Endothelial cell of umbilical vein (primary cell): ENCODE measurements around the gene SLC5A4.
"Not testable (repeated sequence)": the region's sequence is repeated elsewhere in the genome, so short reads cannot be mapped to it uniquely, and the experiment has no call there.

Experiments used
- CTCF ChIP-seq, 2 donors: IDR thresholded peaks; 1 replicate in 1 of 2; 2 replicates in 1 of 2; pipeline ENCODE4 v1.5.1; 2011; ENCODE audit warnings: low read length in 2 of 2, mild to moderate bottlenecking in 2 of 2, moderate library complexity in 2 of 2, control low read depth in 1 of 2, inconsistent platforms in 1 of 2, low read depth in 1 of 2; ENCODE audit not compliant: insufficient read depth in 1 of 2; ENCODE audit errors: extremely low read depth in 1 of 2
- EZH2 ChIP-seq: IDR thresholded peaks from 2 replicates; pipeline ENCODE4 v1.6.1; 2012; ENCODE audit warnings: borderline replicate concordance, low read depth, mild to moderate bottlenecking, moderate library complexity, low read length, inconsistent platforms; ENCODE audit not compliant: severe bottlenecking
- FOS ChIP-seq: IDR thresholded peaks from 2 replicates; pipeline ENCODE4 v1.6.1; 2011; ENCODE audit warnings: mild to moderate bottlenecking, low read length, moderate library complexity, borderline replicate concordance; ENCODE audit not compliant: insufficient read depth
- GATA2 ChIP-seq: IDR thresholded peaks from 2 replicates; pipeline ENCODE4 v1.7.0; 2011; ENCODE audit warnings: low read depth, mild to moderate bottlenecking, moderate library complexity, mixed read lengths, low read length; ENCODE audit not compliant: insufficient read length, insufficient read depth
- MYC ChIP-seq: IDR thresholded peaks from one replicate; pipeline ENCODE4 v1.6.1; 2011; ENCODE audit warnings: mild to moderate bottlenecking, low read depth, low read length
- POLR2A ChIP-seq: IDR thresholded peaks from 2 replicates; pipeline ENCODE4 v1.6.1; 2012; ENCODE audit warnings: low read depth, mild to moderate bottlenecking, control low read depth, low read length
- POLR2AphosphoS5 ChIP-seq: IDR thresholded peaks from 2 replicates; pipeline ENCODE4 v1.6.1; 2012; ENCODE audit warnings: low read depth, mild to moderate bottlenecking, control low read depth, low read length, moderate library complexity; ENCODE audit not compliant: insufficient read depth
- TF ChIP-seq, protein P1 (sequence below): IDR thresholded peaks from 2 replicates; pipeline ENCODE4 v1.6.1; 2011; ENCODE audit not compliant: insufficient read depth, insufficient read length

GRCh38 chr22:32191021-32191420, 64.1 kb downstream of the SLC5A4 start:
- TF ChIP-seq CTCF (IDR thresholded peaks at IDR 0.05; ENCODE audit: extremely low read depth in 1 of 2, insufficient read depth in 1 of 2, low read depth in 1 of 2, low read length in 2 of 2); POLR2A; EZH2; MYC; POLR2AphosphoS5; GATA2; FOS: not testable (repeated sequence)
- TF ChIP-seq, protein P1, sequence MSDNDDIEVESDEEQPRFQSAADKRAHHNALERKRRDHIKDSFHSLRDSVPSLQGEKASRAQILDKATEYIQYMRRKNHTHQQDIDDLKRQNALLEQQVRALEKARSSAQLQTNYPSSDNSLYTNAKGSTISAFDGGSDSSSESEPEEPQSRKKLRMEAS: not testable (repeated sequence)
